HG02759 (cell line): Measurements from ENCODE around the gene ZFYVE16.
A peak's percentile ranks its signal among the peaks of the same experiment; 100 is the strongest.
"Not testable (repeated sequence)": the region's sequence is repeated elsewhere in the genome, so short reads cannot be mapped to it uniquely, and the experiment has no call there.

Source experiments
- ATAC-seq: cut with Tn5 transposase; IDR thresholded peaks from one replicate; pipeline ENCODE4 v1.9.1; 2021; ENCODE audit warnings: mild to moderate bottlenecking, moderate library complexity; ENCODE audit not compliant: unreplicated experiment

ZFYVE16 gene

DNA sequence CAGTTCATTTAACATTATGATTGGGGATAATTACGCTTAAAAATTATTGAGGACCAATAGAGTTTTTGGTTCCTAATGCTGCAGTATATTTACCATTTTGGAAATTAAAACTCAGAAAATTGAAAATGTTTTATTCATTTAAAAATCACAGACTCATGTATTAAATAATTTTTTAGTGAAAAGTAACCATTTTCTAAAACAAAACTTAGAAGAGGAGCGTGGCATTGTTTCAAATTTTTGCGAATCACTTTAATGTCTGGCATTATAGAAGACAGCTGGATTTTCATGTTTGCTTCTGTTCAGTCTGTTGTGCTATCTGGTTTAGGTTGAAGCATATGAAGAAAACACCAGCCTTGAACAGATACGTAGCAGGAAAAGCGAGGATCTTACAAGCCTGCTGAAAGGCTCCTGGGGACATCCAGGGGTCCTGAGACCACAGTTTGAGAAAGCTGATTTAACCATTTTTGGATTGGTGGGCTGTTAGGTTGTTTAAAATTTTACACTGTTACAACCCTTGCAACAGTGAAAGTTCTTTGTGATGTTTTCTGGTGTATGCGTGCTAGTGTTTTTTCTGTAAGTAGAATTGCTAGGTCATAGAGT, 1.6 kb downstream of the ZFYVE16 start:
- ATAC-seq = no peak

DNA sequence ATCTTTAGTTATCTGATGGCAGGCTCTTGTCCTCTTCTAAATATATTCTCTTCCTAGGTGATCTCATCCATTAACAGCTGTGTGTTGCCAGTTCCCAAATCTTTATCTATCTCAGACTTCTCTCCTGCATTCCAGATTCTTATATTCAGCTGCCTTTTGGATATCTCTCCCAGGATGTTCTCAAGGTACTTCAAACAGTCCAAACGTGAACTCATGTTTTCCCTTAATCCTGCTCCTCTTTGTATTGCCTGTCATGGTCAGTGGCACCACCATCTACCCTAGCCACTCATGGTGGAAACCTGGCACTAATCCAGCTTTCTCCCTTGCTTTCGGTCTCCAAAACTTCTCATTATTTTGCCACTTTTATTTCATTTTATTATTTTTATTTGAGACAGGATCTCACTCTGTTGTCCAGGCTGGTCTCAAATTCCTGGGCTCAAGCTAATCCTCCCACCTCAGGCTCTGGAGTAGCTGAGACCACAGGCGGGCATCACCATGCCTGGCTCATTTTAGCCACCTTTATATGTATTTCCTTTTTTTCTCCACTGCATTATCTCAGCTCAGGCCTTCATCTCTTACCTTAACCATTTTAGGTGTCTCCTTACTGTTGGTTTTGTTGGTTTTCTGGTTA, 3.8 kb downstream of the ZFYVE16 start:
- ATAC-seq = no peak

DNA sequence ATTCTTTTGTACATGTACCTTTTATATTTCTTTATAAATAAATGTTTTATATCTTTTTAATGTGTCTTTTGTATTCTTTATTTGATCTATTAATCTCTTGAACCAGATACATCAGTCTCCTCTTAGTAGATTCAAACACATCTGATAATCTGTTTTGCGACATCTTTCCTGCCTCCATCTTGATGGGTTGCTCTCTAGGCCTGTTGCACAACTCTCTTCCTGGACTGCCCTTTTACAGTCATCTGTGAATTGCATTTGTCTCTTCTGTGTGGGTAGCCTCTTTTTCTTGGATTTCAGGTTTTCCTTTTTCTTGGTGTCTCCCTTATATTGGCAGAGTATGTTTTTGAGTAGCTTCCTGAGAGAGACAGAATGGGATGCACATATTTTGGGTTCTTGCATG, 6.2 kb downstream of the ZFYVE16 start:
- no peak for ATAC-seq

DNA sequence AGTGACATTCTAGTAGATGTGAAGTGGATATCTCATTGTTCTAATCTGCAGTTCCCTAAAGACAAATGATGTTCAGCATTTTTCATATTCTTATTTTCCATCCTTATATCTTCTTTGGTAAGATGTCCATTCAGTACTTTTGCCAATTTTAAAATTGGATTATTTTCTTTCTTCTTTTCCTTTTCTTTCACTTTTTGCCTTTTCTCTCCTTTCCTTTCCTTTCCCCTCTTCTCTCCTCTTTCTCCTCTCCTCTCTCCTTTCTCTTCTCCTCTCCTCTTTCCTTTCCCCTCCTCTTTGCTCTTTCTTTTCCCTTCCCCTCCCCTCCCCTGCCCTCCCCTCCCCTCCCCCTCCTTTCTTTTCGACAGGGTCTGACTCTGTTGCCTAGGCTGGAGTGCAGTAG, 10.1 kb downstream of the ZFYVE16 start:
- ATAC-seq = no peak

DNA sequence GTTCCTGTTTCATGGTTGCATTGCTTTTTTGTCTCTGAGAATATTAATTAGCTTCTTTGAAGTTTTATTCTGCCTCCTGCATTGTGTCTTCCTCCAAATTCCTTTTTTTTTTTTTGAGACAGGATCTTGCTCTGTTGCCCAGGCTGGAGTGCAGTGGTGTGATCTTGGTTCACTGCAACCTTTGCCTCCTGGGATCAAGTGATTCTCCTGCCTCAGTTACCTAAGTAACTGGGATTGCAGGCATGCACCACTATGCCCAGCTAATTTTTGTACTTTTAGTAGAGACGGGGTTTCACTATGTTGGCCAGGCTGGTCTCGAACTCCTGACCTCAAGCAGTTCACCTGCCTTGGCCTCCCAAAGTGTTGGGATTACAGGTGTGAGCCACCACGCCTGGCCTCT, 16.5 kb downstream of the ZFYVE16 start:
- not testable (repeated sequence) for ATAC-seq

DNA sequence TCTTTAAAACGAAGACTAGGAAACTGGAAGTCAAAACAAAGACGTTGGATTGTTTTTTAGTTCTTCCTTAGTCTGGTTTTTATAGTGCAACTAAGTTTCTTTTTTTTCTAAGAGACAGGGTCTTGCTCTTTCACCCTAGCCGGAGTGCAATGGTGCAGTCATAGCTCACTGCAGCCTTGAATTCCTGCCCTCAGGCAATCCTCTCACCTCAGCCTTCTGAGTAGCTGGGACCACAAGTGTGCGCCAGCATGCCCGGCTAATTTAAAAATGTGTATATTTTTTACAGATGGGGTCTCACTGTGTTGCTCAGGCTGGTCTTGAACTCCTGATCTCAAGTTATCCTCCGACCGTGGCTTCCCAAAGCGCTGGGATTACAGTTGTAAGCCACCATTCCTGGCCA, 27.6 kb downstream of the ZFYVE16 start:
- no peak for ATAC-seq

DNA sequence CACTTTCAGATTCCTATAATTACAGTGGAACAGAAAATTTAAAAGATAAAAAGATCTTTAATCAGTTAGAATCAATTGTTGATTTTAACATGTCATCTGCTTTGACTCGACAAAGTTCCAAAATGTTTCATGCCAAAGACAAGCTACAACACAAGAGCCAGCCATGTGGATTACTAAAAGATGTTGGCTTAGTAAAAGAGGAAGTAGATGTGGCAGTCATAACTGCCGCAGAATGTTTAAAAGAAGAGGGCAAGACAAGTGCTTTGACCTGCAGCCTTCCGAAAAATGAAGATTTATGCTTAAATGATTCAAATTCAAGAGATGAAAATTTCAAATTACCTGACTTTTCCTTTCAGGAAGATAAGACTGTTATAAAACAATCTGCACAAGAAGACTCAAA, 29.5 kb downstream of the ZFYVE16 start:
- no peak for ATAC-seq

DNA sequence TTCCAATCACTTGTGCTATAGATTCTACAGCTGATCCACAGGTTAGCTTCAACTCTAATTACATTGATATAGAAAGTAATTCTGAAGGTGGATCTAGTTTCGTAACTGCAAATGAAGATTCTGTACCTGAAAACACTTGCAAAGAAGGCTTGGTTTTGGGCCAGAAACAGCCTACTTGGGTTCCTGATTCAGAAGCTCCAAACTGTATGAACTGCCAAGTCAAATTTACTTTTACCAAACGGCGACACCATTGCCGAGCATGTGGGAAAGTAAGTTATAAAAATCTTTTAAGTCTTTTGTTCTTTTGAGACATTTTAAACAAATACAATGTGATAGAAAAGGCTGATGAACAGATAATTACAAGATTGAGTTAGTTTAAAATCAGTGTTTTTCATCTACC, 30.9 kb downstream of the ZFYVE16 start:
- ATAC-seq = no peak

DNA sequence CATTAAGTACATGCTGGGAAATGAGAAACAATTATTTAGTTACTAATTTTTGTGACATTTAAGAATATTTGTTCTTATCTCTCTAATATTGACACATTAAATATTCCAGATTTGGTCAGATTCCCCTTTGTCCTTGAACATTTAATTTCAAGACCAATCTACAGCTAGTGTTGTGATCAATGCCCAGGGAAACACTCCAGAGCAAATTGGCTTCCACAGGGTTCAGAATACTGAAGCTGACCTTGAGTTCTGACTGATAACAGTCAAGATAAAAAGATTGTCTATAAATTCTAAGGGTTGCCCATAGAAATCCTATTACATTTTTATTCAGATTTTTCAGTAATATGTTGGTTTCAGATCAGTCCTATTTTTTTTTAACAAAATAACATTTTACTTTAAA, 31.3 kb downstream of the ZFYVE16 start:
- no peak for ATAC-seq

DNA sequence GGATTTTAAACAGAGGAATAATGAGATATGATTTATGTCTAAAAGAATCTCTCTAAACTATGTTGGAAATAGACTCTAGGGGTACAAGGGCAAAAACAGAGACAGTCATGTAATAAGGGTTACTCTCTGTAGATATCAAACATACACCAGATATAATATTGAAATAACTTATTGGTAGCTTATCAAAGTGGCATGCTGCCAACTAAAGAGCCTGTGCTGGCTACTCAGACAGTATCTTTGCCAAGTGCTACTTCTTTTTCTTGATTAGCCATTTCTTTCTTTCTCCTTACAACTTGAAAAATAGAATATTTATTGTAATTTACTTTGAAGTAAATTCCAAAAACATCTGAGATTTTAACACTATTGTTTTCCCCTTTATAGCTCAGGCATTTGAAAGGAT, 34.9 kb downstream of the ZFYVE16 start:
- no peak for ATAC-seq

DNA sequence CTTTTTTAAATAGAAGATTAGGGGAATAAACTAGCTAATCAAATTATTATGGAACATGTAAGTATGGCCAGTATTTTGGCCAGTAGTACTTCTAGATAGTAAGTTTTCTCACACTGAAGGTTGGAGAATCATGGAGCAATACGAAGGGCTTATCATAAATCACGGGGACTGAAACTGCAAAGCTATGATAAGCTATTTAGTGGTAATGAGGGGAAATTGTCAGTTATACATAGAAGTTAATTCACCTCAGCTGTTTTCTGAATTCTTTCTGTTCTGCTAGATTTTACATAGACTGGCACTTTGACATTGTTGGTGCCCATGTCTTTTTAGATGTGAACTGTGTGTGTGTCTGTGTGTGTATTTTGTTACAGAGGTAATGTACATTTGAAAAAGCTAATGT, 45.5 kb downstream of the ZFYVE16 start:
- ATAC-seq = no peak

DNA sequence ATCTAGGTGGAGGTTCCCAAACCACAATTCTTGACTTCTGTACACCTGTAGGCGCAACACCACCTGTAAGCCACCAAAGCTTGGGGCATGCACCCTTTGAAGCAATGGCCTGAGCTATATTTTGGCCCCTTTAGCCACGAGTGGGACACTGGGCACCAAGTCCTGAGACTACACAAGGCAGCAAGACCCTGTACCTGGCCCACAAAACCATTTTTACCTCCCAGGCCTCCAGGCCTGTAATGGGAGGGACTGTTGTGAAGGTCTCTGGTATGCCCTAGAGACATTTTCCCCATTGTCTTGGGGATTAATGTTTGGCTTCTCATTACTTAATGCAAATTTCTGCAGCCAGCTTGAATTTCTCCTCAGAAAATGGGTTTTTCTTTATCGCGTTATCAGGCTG, 55.4 kb downstream of the ZFYVE16 start:
- ATAC-seq = no peak

DNA sequence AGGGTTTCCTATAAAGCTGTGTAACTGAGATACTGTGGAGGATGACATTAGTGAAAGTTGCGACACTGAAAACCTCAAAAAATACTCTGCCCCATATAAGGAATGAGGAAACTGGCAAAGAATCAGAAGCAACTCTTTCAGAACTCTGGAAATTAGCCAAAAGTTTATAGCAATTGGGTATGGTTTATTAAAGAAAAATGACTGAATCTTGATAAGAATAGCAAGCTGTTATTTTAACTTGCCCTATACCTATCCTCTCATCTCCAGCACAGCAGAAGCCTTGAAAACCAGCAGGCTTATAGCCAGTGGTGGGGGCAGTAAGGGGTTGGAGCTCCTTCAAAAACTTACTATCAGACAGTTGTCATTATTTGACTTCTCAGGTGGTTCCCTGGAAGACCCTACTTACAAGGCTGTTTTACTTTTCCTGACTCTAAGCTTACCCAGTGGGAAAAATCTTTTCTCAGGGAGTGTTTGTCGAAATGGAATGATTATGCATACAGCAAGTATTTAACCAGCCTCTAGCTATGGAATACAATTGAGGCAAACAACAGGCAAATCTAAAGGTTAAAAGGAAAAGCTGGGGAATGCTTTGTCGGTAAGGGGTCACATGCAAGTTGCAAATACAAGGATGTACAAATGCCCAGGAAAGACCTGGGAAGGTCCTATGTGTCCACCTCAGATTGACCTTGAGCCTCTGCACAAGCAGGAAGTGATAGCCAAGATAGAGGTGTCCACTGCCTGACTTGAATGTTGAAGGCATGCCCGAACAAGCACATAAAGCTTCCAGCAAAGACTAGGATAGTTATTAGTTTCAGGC, 59.0 kb downstream of the ZFYVE16 start:
- ATAC-seq = no peak

DNA sequence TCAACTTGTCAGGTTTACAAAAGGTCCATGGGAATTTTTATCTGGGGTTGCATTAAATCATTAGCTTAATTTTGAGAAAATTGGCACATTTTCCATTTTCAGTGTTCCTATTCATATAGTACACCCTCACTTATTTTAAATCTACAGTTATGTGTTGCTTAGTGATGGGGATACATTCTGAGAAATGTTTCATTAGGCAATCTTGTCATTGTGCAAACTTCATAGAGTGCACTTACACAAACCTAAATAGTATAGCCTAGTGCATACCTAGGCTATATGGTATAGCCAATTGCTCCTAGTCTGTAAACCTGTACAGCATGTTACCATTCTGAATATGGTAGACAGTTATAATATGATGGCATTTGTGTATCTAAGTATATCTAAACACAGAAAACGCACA, 60.3 kb downstream of the ZFYVE16 start:
- no peak for ATAC-seq

DNA sequence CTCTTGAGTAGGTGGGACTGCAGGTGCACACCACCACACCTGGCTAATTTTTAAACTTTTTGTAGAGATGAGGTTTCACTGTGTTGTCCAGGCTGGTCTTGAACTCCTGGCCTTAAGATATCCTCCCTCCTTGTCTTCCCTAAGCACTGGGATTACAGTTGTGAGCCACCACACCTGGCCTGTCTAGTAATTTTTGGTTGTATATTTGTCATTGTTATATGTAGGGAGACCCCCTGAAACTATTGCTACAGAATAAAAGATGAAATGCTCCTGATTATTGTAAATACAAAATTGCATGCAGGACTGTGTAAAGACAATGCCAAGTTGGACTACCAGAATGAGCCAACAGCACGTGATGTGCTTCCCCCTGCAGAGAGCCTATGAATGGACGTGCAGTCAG, 62.8 kb downstream of the ZFYVE16 start:
- not testable (repeated sequence) for ATAC-seq

DNA sequence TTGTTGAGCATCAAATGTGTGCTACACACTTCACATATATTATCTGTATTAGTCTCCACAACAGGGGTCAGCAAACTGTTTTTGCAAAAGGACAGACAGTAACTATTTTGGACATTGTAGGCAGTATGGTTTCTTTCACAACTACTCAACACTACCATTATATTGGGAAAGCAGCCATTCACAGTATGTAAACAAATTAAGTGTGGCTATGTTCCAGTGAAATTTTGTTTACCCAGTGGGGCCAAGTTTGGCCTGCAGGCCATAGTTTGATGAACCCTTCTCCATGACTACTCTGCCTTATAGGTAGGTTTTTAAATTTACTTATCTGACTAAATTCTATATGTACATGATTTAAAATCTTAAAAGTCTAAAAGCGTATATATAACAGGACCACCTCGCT, 67.1 kb downstream of the ZFYVE16 start:
- no peak for ATAC-seq

DNA sequence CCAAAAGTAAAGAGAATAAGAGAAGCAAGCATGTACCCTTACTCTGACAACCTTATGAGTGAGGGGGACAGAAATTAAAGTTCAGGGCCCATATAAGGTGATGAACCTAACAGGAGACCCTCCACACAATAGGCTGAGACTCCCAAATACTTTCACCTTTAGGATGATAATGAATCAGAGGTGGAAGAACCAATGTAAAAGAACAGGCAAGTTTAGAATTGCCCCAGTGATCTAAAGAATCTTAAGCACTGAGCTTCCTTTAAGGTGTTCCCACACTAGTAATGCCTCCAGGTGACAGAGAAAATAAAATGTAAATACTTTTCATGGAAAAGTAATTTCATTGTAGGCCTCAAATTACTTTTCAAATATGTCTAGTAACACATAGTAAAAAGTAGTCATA, 71.8 kb downstream of the ZFYVE16 start:
- no peak for ATAC-seq

DNA sequence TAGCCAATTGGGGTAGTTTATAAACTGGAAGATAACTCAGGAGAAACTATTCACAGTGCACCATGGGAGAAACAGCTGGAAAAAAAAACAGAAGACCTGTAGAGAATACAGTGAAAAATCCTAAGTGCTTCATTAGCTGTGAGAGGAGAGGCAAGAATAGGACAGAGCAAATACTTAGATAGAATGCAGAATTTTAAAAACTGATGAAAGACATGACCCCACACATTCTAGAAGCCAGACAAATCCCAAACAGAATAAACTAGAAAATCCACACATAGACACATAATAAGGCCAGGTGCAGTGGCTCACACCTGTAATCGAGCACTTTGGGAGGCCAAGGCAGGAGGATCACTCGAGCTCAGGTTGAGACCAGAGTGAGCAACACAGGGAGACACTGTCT, 72.5 kb downstream of the ZFYVE16 start:
- ATAC-seq = no peak

DNA sequence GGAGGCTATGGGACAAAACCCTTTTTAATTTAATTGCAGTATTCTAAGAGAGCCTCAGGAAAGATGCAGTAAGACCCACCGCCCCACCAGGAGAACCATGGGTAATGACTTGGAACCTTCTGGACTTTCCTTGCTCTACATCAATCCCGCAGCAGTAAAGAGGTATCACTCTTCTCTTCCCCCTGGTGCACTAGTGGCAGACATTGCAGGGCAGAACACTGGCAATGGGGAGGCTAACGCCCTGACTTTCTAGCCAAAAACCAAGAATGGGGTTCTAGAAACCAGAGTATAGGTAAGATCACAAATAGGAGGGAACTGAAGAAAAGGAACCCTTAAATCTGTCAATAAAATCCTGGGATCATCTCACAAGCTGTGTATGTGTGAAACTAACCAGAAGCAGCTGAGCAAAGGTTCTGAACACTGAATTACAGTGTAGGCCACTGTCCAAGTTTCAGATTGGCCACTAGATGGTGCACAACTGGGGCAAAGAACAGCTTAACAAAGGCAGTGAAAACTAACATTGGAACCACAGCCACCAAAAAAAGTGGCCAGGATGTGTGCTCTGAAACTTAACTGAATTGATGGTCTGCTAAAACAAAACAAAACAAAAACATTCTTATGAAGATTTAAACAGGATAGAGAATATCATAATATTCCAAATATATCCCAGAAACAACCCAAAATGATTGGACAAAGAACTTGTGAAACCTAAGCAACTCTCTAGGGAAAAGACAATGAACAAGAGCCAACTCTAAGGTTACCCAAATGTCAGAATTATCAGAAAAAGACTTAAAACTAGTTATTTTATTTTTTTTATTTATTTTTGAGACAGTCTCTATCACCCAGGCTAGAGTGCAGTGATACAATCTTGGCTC, 73.4 kb downstream of the ZFYVE16 start:
- ATAC-seq = peak; percentile 61

DNA sequence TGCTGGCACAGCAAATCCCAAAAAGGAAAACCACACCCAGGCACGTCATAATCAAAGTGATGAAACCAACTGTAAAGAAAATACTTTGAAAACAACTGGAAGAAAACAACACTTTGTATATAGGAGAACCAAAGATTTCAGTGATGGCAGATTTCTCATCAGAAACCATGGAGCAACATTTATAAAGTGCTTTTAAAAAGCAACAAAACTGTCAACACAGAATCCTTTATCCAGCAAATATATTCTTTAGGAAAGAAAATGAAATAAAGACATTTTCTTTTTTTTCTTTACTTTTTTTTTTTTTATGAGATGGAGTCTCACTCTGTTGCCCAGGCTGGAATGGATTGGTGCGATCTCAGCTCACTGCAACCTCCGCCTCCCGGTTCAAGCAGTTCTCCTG, 74.7 kb downstream of the ZFYVE16 start:
- no peak for ATAC-seq

DNA sequence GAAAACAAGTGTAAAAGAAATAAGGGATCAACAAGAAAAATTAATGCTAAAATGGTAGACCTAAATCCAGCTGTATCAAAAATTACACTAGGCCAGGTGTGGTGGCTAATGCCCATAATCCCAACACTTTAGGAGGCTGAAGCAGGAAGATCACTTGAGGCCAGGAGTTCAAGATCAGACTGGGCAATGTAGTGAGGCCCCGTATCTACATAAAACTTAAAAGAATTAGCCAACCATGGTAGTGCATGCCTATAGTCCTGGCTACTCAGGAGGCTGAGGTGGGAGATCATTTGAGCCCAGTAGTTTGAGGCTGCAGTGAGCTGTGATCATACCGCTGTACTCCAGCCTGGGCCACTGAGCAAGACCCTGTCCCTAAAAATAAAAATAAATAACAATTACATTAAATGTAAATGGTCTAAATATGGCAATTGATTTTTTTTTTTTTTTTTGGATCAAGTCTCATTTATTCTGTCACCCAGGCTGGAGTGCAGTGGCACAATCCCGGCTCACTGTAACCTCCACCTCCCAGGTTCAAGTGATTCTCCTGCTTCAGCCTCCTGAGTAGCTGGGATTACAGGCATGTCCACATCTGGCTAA, 75.9 kb downstream of the ZFYVE16 start:
- ATAC-seq = no peak
